Thymus (tissue), 11 donors: ENCODE results near the gene CNRIP1. TPM values are rescaled to one million over a fixed set of nuclear protein-coding genes. Genes with fewer than 3 reads are reported as not detected.

ENCODE experiments used
- DNase-seq, 9 donors: peaks; one replicate each; pipeline ENCODE4 v3.0.0-alpha.2; 2013; ENCODE audit warnings: low spot score in 9 of 9, low read depth in 6 of 9, missing footprints in 1 of 9
- H3K27ac ChIP-seq, 2 donors: one replicate each; pipeline ENCODE4 v1.5.1; 2013; ENCODE audit warnings: control low read depth in 1 of 2, low read depth in 1 of 2, low read length in 1 of 2, mild to moderate bottlenecking in 1 of 2, moderate library complexity in 1 of 2
- H3K27me3 ChIP-seq, 2 donors: one replicate each; pipeline ENCODE4 v1.5.1; 2013; ENCODE audit warnings: low read length in 1 of 2; ENCODE audit not compliant: control insufficient read depth in 2 of 2, insufficient read depth in 1 of 2
- H3K36me3 ChIP-seq, 2 donors: one replicate each; pipeline ENCODE4 v1.5.1; 2013; ENCODE audit warnings: low read length in 1 of 2, mild to moderate bottlenecking in 1 of 2, moderate library complexity in 1 of 2; ENCODE audit not compliant: control insufficient read depth in 2 of 2, insufficient read depth in 2 of 2
- H3K4me1 ChIP-seq, 2 donors: one replicate each; pipeline ENCODE4 v1.5.1; 2013; ENCODE audit warnings: low read length in 2 of 2; ENCODE audit not compliant: control insufficient read depth in 2 of 2, insufficient read depth in 2 of 2
- H3K4me3 ChIP-seq, 2 donors: one replicate each; pipeline ENCODE4 v1.5.1; 2013; ENCODE audit warnings: low read length in 2 of 2, control low read depth in 1 of 2, mild to moderate bottlenecking in 1 of 2
- H3K9me3 ChIP-seq, 2 donors: one replicate each; pipeline ENCODE4 v1.5.1; 2013; ENCODE audit warnings: low read length in 1 of 2, mild to moderate bottlenecking in 1 of 2; ENCODE audit not compliant: control insufficient read depth in 2 of 2, insufficient read depth in 1 of 2
- WGBS: extraction: QIAGEN DNeasy Blood & Tissue Kit; methylation state at CpG from one replicate; pipeline ENCODE4 v1.1.7; 2013; 5-methylcytosine and 5-hydroxymethylcytosine counted together
- polyA plus RNA-seq: library from polyadenylated mRNA; stranded (reverse); fragments of 200-250 nt; gene quantifications from one replicate; pipeline ENCODE4 v1.2.3, GENCODE V29; 2013
- total RNA-seq: library from RNA; stranded (reverse); fragments of 120-200 nt; gene quantifications from one replicate; pipeline ENCODE4 v1.2.4, GENCODE V29; 2013
- donor health status: healthy.

The CNRIP1 gene
- total and polyA plus RNA-seq, 2 donors, result 3.8 to 10.3 TPM

GRCh38 chr2:68344031-68344430 lies 24.3 kb upstream of the CNRIP1 start:
- DNase-seq, result no peak

DNA sequence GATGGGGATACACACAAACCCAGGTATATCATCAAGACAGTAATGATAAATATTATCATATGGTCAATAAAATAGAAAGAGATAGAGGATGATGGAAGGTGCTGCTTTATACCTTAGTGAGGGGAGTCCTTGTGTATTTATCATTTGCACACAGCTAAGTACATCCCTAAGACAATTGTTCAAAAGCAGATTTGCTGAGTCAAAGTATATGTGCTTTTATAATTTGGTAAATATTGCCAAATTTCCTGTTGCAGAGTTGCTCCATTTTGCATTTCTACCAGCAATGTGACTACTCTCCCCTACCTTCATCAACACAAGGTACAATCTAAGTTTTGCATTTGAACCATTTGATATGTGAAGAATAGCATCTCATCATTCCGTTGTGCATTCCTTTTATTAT lies 22.7 kb upstream of the CNRIP1 start:
- Histone ChIP-seq H3K4me1 (no peaks in the 10 kb centered on the region), H3K4me3 (no peak overlapping the region), H3K27ac (no peak overlapping the region), H3K36me3 (no peaks in the 10 kb centered on the region), H3K27me3 (no peaks in the 10 kb centered on the region), H3K9me3 (no peaks in the 10 kb centered on the region)
- no peak for DNase-seq
- 97% methylated on average over 1 of the region's 1 CpG for WGBS

More at GRCh38 chr2:68344031-68344430, 24.3 kb upstream of the CNRIP1 start:
- Histone ChIP-seq H3K4me1 (no peaks in the 10 kb centered on the region), H3K9me3 (no peaks in the 10 kb centered on the region), H3K36me3 (no peaks in the 10 kb centered on the region), H3K27me3 (no peaks in the 10 kb centered on the region), H3K4me3 (no peak overlapping the region), H3K27ac (no peak overlapping the region)
- 96% methylated on average over 1 of the region's 1 CpG for whole genome bisulfite sequencing

- WGBS, result 88% methylated on average over 4 of the region's 4 CpGs
- no peak for DNase-seq
- no peaks in the 10 kb centered on the region for H3K36me3 ChIP-seq
- no peaks in the 10 kb centered on the region for H3K9me3 ChIP-seq
- no peak overlapping the region for H3K4me3 ChIP-seq
- H3K27me3 ChIP-seq, result no peaks in the 10 kb centered on the region
- H3K27ac ChIP-seq, result no peak overlapping the region
- H3K4me1 ChIP-seq, result no peaks in the 10 kb centered on the region
These were observed 21.8 kb upstream of the CNRIP1 start for GRCh38 chr2:68341583-68341982.

DNA sequence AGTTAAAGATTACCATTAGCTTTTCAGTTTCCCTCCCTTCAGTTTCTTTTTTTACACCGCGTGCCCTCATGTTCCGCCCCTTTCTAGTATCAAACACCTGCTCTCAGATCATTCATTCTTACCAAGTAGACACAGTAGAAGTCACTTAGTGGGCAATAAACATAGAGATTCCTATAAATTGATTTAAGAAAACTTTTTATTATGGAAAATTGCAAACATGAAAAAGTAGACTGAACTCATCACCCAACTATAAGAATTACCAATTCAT lies 21.2 kb upstream of the CNRIP1 start:
- 96% methylated on average over 3 of the region's 3 CpGs for WGBS
- H3K27ac ChIP-seq, result no peak overlapping the region
- no peaks in the 10 kb centered on the region for H3K36me3 ChIP-seq
- no peaks in the 10 kb centered on the region for H3K9me3 ChIP-seq
- no peaks in the 10 kb centered on the region for H3K4me1 ChIP-seq
- no peak overlapping the region for H3K4me3 ChIP-seq
- no peaks in the 10 kb centered on the region for H3K27me3 ChIP-seq
- no peak for DNase-seq

- Histone ChIP-seq H3K36me3 (no peaks in the 10 kb centered on the region), H3K9me3 (no peaks in the 10 kb centered on the region), H3K27me3 (no peaks in the 10 kb centered on the region), H3K4me1 (no peaks in the 10 kb centered on the region), H3K4me3 (no peak overlapping the region), H3K27ac (no peak overlapping the region)
- DNase-seq, result no peak
- WGBS, result 85% methylated on average over 5 of the region's 5 CpGs
These were observed 20.7 kb upstream of the CNRIP1 start for GRCh38 chr2:68340226-68341061.

GRCh38 chr2:68336192-68336591 lies 16.4 kb upstream of the CNRIP1 start:
- Histone ChIP-seq H3K4me1 (no peaks in the 10 kb centered on the region), H3K27ac (no peak overlapping the region), H3K9me3 (no peaks in the 10 kb centered on the region), H3K27me3 (no peaks in the 10 kb centered on the region), H3K4me3 (no peak overlapping the region), H3K36me3 (no peaks in the 10 kb centered on the region)
- no peak for DNase-seq
- WGBS, result 95% methylated on average over 1 of the region's 1 CpG

DNA sequence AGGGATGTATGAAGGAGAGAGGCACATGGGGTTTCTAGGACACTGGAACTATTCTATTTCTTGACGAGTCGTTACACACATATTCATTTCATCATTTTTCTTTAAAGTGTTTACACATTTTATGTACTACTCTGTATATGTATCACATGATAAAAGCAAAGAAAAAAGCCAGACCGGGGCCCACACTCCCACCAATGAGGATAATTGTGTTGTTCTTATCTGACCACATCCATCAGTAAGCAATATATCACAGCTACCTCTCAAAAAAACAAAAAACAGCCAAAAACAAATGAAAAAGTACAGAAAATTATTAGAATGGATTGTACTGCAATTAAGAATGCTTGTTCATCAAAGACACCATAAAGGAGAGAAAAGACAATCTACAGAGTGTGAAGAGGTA lies 14.2 kb upstream of the CNRIP1 start:
- Histone ChIP-seq H3K4me1 (no peaks in the 10 kb centered on the region), H3K36me3 (no peaks in the 10 kb centered on the region)
- 90% methylated on average over 3 of the region's 3 CpGs for WGBS

DNA sequence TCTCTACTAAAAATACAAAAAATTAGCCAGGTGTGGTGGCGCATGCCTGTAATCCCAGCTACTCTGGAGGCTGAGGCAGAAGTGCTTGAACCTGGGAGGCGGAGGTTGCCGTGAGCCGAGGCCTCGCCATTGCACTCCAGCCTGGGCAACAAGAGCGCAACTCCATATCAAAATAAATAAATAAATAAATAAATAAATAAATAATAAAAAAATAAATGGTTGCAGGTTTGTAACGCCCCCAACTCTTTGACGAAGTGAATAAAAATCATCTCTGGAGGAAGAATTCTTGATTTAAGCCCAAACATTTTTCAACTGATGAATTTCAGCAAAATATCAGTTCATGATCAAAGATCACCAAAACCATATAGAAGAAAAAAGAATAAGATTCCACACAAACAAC lies 13.3 kb upstream of the CNRIP1 start:
- Histone ChIP-seq H3K27me3 (no peaks in the 10 kb centered on the region), H3K4me1 (no peaks in the 10 kb centered on the region), H3K36me3 (no peaks in the 10 kb centered on the region), H3K9me3 (no peaks in the 10 kb centered on the region), H3K27ac (no peak overlapping the region), H3K4me3 (no peak overlapping the region)
- no peak for DNase-seq
- WGBS, result 92% methylated on average over 8 of the region's 8 CpGs

More for the DNA sequence above, 14.2 kb upstream of the CNRIP1 start:
- DNase-seq, result no peak
- H3K9me3 ChIP-seq, result no peaks in the 10 kb centered on the region
- H3K27ac ChIP-seq, result no peak overlapping the region
- no peaks in the 10 kb centered on the region for H3K27me3 ChIP-seq
- no peak overlapping the region for H3K4me3 ChIP-seq

GRCh38 chr2:68330691-68331090 lies 10.9 kb upstream of the CNRIP1 start:
- no peak for DNase-seq
- WGBS, result 97% methylated on average over 2 of the region's 2 CpGs
- H3K9me3 ChIP-seq, result no peaks in the 10 kb centered on the region

More at GRCh38 chr2:68330691-68331090, 10.9 kb upstream of the CNRIP1 start:
- Histone ChIP-seq H3K4me1 (no peaks in the 10 kb centered on the region), H3K4me3 (no peak overlapping the region), H3K36me3 (no peaks in the 10 kb centered on the region), H3K27me3 (no peaks in the 10 kb centered on the region), H3K27ac (no peak overlapping the region)
